Measurements from ENCODE around the gene ATP1A2. TPM values are rescaled to one million over a fixed set of nuclear protein-coding genes. Genes with fewer than 3 reads are reported as not detected.

ATP1A2 gene
- total RNA-seq, 3 donors from 2014 or later (not counting 1 experiment from before 2014, with no cell fraction given): not detected

- TF ChIP-seq CTCF (IDR thresholded peaks at IDR 0.05): no peak
- no peak overlapping the region for H3K27ac ChIP-seq (ENCODE audit: low read length)
- intact Hi-C loops (cut with micrococcal nuclease): no loop called here
- H3K27me3 ChIP-seq (ENCODE audit: control insufficient read depth, insufficient read depth, low read length): peaks cover 22% of the 10 kb centered on the region
- H3K4me1 Mint-ChIP-seq: peaks cover 6 to 17% of the 10 kb centered on the region in 2 donors
- no peaks in the 10 kb centered on the region for H3K36me3 ChIP-seq (ENCODE audit: control insufficient read depth, insufficient read depth, low read length)
- ATAC-seq (no peak), DNase-seq (no peak)
- no peaks in the 10 kb centered on the region for H3K9me3 ChIP-seq (ENCODE audit: control insufficient read depth, insufficient read depth, low read length)
- H3K27me3 Mint-ChIP-seq (ENCODE audit: low read depth in 2 of 2): peaks cover 35 to 39% of the 10 kb centered on the region in 2 donors
- peaks cover 10% of the 10 kb centered on the region for H3K4me1 ChIP-seq (ENCODE audit: control insufficient read depth, insufficient read depth, low read length)
- 63% methylated on average over 4 of the region's 4 CpGs for WGBS (ENCODE audit: insufficient coverage)
- H3K9me3 Mint-ChIP-seq: no peaks in the 10 kb centered on the region
- no peak overlapping the region for H3K4me3 ChIP-seq (ENCODE audit: low read length)
- H3K4me3 Mint-ChIP-seq: no peak overlapping the region
- no peak overlapping the region for H3K27ac Mint-ChIP-seq
- H3K36me3 Mint-ChIP-seq: no peaks in the 10 kb centered on the region
Observed at GRCh38 chr1:160074865-160075264, 40.7 kb upstream of the ATP1A2 start.

- no peak overlapping the region for H3K27ac Mint-ChIP-seq
- ATAC-seq (no peak), DNase-seq (no peak)
- intact Hi-C loops (cut with micrococcal nuclease): no loop called here
- peaks cover 0 to 7% of the 10 kb centered on the region in 2 donors for H3K4me1 Mint-ChIP-seq
- H3K9me3 Mint-ChIP-seq: no peaks in the 10 kb centered on the region
- Histone ChIP-seq H3K9me3 (ENCODE audit: control insufficient read depth, insufficient read depth, low read length) (no peaks in the 10 kb centered on the region), H3K4me1 (ENCODE audit: control insufficient read depth, insufficient read depth, low read length) (peaks cover 1% of the 10 kb centered on the region), H3K4me3 (ENCODE audit: low read length) (no peak overlapping the region), H3K27me3 (ENCODE audit: control insufficient read depth, insufficient read depth, low read length) (peaks cover 23% of the 10 kb centered on the region), H3K36me3 (ENCODE audit: control insufficient read depth, insufficient read depth, low read length) (no peaks in the 10 kb centered on the region), H3K27ac (ENCODE audit: low read length) (no peak overlapping the region)
- peaks cover 35 to 49% of the 10 kb centered on the region in 2 donors for H3K27me3 Mint-ChIP-seq (ENCODE audit: low read depth in 2 of 2)
- no peak overlapping the region for H3K4me3 Mint-ChIP-seq
- no peaks in the 10 kb centered on the region for H3K36me3 Mint-ChIP-seq
- no peak for TF ChIP-seq CTCF (IDR thresholded peaks at IDR 0.05)
- WGBS (ENCODE audit: insufficient coverage): 45% methylated on average over 1 of the region's 2 CpGs
Observed at GRCh38 chr1:160075836-160076235, 39.7 kb upstream of the ATP1A2 start.

- ATAC-seq (no peak), DNase-seq (no peak)
- Histone ChIP-seq H3K9me3 (ENCODE audit: control insufficient read depth, insufficient read depth, low read length) (no peaks in the 10 kb centered on the region), H3K27ac (ENCODE audit: low read length) (no peak overlapping the region), H3K4me3 (ENCODE audit: low read length) (no peak overlapping the region), H3K4me1 (ENCODE audit: control insufficient read depth, insufficient read depth, low read length) (no peaks in the 10 kb centered on the region), H3K36me3 (ENCODE audit: control insufficient read depth, insufficient read depth, low read length) (no peaks in the 10 kb centered on the region), H3K27me3 (ENCODE audit: control insufficient read depth, insufficient read depth, low read length) (peaks cover 22% of the 10 kb centered on the region)
- 88% methylated on average over 3 of the region's 3 CpGs for WGBS (ENCODE audit: insufficient coverage)
- no peak for TF ChIP-seq CTCF (IDR thresholded peaks at IDR 0.05)
- H3K36me3 Mint-ChIP-seq: no peaks in the 10 kb centered on the region
- intact Hi-C loops (cut with micrococcal nuclease): no loop called here
- no peak overlapping the region for H3K4me3 Mint-ChIP-seq
- peaks cover 0 to 7% of the 10 kb centered on the region in 2 donors for H3K4me1 Mint-ChIP-seq
- peaks cover 38 to 53% of the 10 kb centered on the region in 2 donors for H3K27me3 Mint-ChIP-seq (ENCODE audit: low read depth in 2 of 2)
- H3K9me3 Mint-ChIP-seq: no peaks in the 10 kb centered on the region
- no peak overlapping the region for H3K27ac Mint-ChIP-seq
Observed at GRCh38 chr1:160076295-160076694, 39.3 kb upstream of the ATP1A2 start.

- H3K4me3 Mint-ChIP-seq: no peak overlapping the region
- ATAC-seq: no peak
- H3K27me3 Mint-ChIP-seq (ENCODE audit: low read depth in 2 of 2): peaks cover 37 to 65% of the 10 kb centered on the region in 2 donors
- no peak for TF ChIP-seq CTCF (IDR thresholded peaks at IDR 0.05)
- intact Hi-C loops (cut with micrococcal nuclease): no loop called here
- H3K27me3 ChIP-seq (ENCODE audit: control insufficient read depth, insufficient read depth, low read length): peaks cover 22% of the 10 kb centered on the region
- H3K9me3 Mint-ChIP-seq: no peaks in the 10 kb centered on the region
- no peaks in the 10 kb centered on the region for H3K4me1 ChIP-seq (ENCODE audit: control insufficient read depth, insufficient read depth, low read length)
- no peaks in the 10 kb centered on the region for H3K4me1 Mint-ChIP-seq
- no peak overlapping the region for H3K27ac Mint-ChIP-seq
- H3K36me3 ChIP-seq (ENCODE audit: control insufficient read depth, insufficient read depth, low read length): no peaks in the 10 kb centered on the region
- H3K36me3 Mint-ChIP-seq: no peaks in the 10 kb centered on the region
- no peak overlapping the region for H3K4me3 ChIP-seq (ENCODE audit: low read length)
- no peak overlapping the region for H3K27ac ChIP-seq (ENCODE audit: low read length)
- DNase-seq: no peak
- H3K9me3 ChIP-seq (ENCODE audit: control insufficient read depth, insufficient read depth, low read length): no peaks in the 10 kb centered on the region
Observed at GRCh38 chr1:160077486-160077885, 38.1 kb upstream of the ATP1A2 start.
